Adrenal gland (tissue), 12 donors: ENCODE results near the gene CALD1. TPM values are rescaled to one million over a fixed set of nuclear protein-coding genes. Genes with fewer than 3 reads are reported as not detected.
"Not testable (repeated sequence)": the region's sequence is repeated elsewhere in the genome, so short reads cannot be mapped to it uniquely, and the experiment has no call there.

Experiments
- DNase-seq, 7 donors: peaks; one replicate each; pipeline ENCODE4 v3.0.0-alpha.2; 2019 to 2020
- H3K27ac ChIP-seq, 5 donors: fragments of 200-600 bp; sonication (generic) in 4 of 5; 1 replicate in 3 of 5; 2 replicates in 2 of 5; pipeline versions ENCODE4 v1.5.1 to v1.8.0; 2016 to 2020; ENCODE audit warnings: mild to moderate bottlenecking in 1 of 5
- H3K27me3 ChIP-seq: fragments of 200-600 bp; 2 replicates; pipeline ENCODE4 v1.8.0; 2021
- H3K36me3 ChIP-seq, 2 donors: fragments of 200-600 bp; replicated peaks in 1 of 2; 1 replicate in 1 of 2; 2 replicates in 1 of 2; pipeline versions ENCODE4 v1.5.1 to v1.8.0; 2018 to 2022
- H3K4me1 ChIP-seq, 2 donors: fragments of 200-600 bp; replicated peaks in 1 of 2; 1 replicate in 1 of 2; 2 replicates in 1 of 2; pipeline versions ENCODE4 v1.5.1 to v1.8.0; 2018 to 2021
- H3K4me3 ChIP-seq, 4 donors: fragments of 200-600 bp; sonication (generic) in 3 of 4; one replicate each; pipeline ENCODE4 v1.5.1; 2016 to 2018
- H3K9me3 ChIP-seq, 3 donors: fragments of 200-600 bp; sonication (generic) in 1 of 3; replicated peaks in 1 of 3; 1 replicate in 2 of 3; 2 replicates in 1 of 3; pipeline versions ENCODE4 v1.5.1 to v1.8.0; 2016 to 2021
- POLR2A ChIP-seq, 2 donors: fragments of 450-650 bp; IDR thresholded peaks; one replicate each; pipeline ENCODE4 v1.6.1; 2017; ENCODE audit warnings: antibody characterized with exemption in 2 of 2, mild to moderate bottlenecking in 2 of 2, moderate library complexity in 1 of 2
- WGBS, 4 donors: extraction: QIAGEN DNeasy Blood & Tissue Kit in 2 of 4; methylation state at CpG; one replicate each; pipeline versions ENCODE4 v1.1.5 to v1.1.7; 2013 to 2017; 5-methylcytosine and 5-hydroxymethylcytosine counted together
- intact Hi-C, 2 donors: fragments of 100-400 bp; cut with DNase I; formaldehyde crosslinking; loops; one replicate each; pipeline versions ENCODE4 v1.14.1 to v1.15.0; 2022 to 2023
- polyA plus RNA-seq, 3 donors: library from polyadenylated mRNA; stranded (reverse); fragments of 200-250 nt in 2 of 3; fragments of 350-450 nt in 1 of 3; fragmentation: Illumina TruSeq in 1 of 3; extraction: RNeasy Lipid Tissue Mini Kit (QIAGEN cat#74804) in 1 of 3; gene quantifications; one replicate each; pipeline ENCODE4 v1.2.3, GENCODE V29; 2013 to 2014
- total RNA-seq, 9 donors: library from RNA; depleted of rRNA in 4 of 9; stranded (reverse); fragments of >200 nt in 4 of 9; fragments of 120-200 nt in 1 of 9; fragmentation: NEBNext Ultra II Directional in 1 of 9; extraction: Animal tissue kit (Norgen Biotek cat#: 25700) in 1 of 9; gene quantifications; one replicate each; pipeline versions ENCODE4 v1.1.0 to v1.2.4, GENCODE V29; 2013 to 2023
- TF ChIP-seq, protein P1 (sequence below), 6 experiments: fragments of 450-650 bp in 4 of 6; fragments of 200-600 bp in 2 of 6; sonication (generic) in 1 of 6; IDR thresholded peaks; 1 replicate in 5 of 6; 2 replicates in 1 of 6; pipeline versions ENCODE4 v1.5.1 to v1.8.0; 2016 to 2021; ENCODE audit warnings: antibody characterized with exemption in 6 of 6, mild to moderate bottlenecking in 2 of 6, moderate library complexity in 1 of 6
- donor health status: healthy with polysubstance abuse.
- donor health status: Bipolar disorder and iron deficiency.
- donor health status: DM: yes; HTN: yes; CAD: no.
- donor health status: DM: no; HTN: no; CAD: no.
- donor health status: DM: no; HTN: no; CAD: no.
- donor health status: DM: yes; HTN: yes; CAD: no.

CALD1 gene
- total and polyA plus RNA-seq, 12 donors = 67.5 to 258 (median 199) TPM

- no peak overlapping the region for H3K4me3 ChIP-seq
- no peak for TF ChIP-seq POLR2A (IDR thresholded peaks at IDR 0.05)
- TF ChIP-seq, protein P1, sequence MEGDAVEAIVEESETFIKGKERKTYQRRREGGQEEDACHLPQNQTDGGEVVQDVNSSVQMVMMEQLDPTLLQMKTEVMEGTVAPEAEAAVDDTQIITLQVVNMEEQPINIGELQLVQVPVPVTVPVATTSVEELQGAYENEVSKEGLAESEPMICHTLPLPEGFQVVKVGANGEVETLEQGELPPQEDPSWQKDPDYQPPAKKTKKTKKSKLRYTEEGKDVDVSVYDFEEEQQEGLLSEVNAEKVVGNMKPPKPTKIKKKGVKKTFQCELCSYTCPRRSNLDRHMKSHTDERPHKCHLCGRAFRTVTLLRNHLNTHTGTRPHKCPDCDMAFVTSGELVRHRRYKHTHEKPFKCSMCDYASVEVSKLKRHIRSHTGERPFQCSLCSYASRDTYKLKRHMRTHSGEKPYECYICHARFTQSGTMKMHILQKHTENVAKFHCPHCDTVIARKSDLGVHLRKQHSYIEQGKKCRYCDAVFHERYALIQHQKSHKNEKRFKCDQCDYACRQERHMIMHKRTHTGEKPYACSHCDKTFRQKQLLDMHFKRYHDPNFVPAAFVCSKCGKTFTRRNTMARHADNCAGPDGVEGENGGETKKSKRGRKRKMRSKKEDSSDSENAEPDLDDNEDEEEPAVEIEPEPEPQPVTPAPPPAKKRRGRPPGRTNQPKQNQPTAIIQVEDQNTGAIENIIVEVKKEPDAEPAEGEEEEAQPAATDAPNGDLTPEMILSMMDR (IDR thresholded peaks at IDR 0.05) = no peak
- intact Hi-C loops = no loop called here
- H3K9me3 ChIP-seq = no peaks in the 10 kb centered on the region
- H3K27ac ChIP-seq = no peak overlapping the region
- H3K4me1 ChIP-seq = no peaks in the 10 kb centered on the region
- H3K36me3 ChIP-seq = peaks cover 0 to 55% of the 10 kb centered on the region in 2 donors
- no peak for DNase-seq
- H3K27me3 ChIP-seq = no peaks in the 10 kb centered on the region
These were observed 182.9 kb downstream of the CALD1 start for GRCh38 chr7:134962270-134962780.

DNA sequence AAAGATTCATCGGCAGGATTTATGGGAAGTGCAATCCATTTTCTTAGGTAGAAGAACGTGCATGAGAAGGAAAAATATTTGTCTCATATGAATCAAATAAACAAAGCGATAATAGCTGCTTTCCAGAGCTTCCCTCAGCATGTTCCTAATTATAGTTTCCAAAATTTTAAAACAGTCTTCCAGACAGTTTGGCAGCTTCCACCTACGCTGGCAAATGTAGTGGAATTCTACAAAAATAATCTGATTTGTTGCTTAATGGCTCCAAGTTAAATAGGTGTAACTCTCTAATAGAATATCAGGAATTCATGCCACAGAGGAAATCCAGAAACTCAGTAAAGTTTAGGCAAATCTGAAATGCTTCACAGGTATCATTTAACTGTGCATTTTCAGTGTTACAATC lies 183.6 kb downstream of the CALD1 start:
- intact Hi-C loops = no loop called here
- Histone ChIP-seq H3K27me3 (no peaks in the 10 kb centered on the region), H3K36me3 (peaks cover 0 to 55% of the 10 kb centered on the region in 2 donors), H3K9me3 (no peaks in the 10 kb centered on the region), H3K4me3 (no peak overlapping the region), H3K27ac (no peak overlapping the region), H3K4me1 (no peaks in the 10 kb centered on the region)
- WGBS, 4 donors = 65 to 84% (median 71%) methylated on average over 4 of the region's 4 CpGs
- DNase-seq = no peak
- TF ChIP-seq, protein P1 (IDR thresholded peaks at IDR 0.05) = no peak
- no peak for TF ChIP-seq POLR2A (IDR thresholded peaks at IDR 0.05)

- no peak overlapping the region for H3K4me3 ChIP-seq
- DNase-seq = no peak
- intact Hi-C loops = no loop called here
- H3K27me3 ChIP-seq = no peaks in the 10 kb centered on the region
- 84 to 92% (median 86%) methylated on average over 3 of the region's 3 CpGs for WGBS, 4 donors
- H3K9me3 ChIP-seq = no peaks in the 10 kb centered on the region
- TF ChIP-seq, protein P1 (IDR thresholded peaks at IDR 0.05) = no peak
- TF ChIP-seq POLR2A (IDR thresholded peaks at IDR 0.05) = no peak
- peaks cover 0 to 31% of the 10 kb centered on the region in 2 donors for H3K36me3 ChIP-seq
- H3K27ac ChIP-seq = no peak overlapping the region
- no peaks in the 10 kb centered on the region for H3K4me1 ChIP-seq
These were observed 187.3 kb downstream of the CALD1 start for GRCh38 chr7:134966691-134967090.

DNA sequence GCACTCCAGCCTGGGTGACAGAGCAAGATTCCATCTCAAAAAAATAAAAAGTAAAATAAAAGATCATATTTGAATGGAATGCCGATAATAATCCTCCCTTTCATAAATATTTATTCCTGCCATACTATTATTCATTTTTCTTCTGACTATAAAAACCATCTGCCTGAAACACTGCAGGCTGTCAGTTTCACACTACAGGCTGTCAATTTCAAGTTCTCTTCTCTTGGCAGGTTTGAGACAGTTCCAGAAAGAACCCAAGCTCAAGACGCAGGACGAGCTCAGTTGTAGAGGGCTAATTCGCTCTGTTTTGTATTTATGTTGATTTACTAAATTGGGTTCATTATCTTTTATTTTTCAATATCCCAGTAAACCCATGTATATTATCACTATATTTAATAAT lies 188.7 kb downstream of the CALD1 start:
- Histone ChIP-seq H3K36me3 (peaks cover 0 to 31% of the 10 kb centered on the region in 2 donors), H3K27ac (no peak overlapping the region), H3K9me3 (no peaks in the 10 kb centered on the region), H3K4me1 (no peaks in the 10 kb centered on the region), H3K27me3 (no peaks in the 10 kb centered on the region), H3K4me3 (no peak overlapping the region)
- WGBS, 4 donors = 91 to 94% (median 94%) methylated on average over 4 of the region's 4 CpGs
- no peak for DNase-seq
- TF ChIP-seq POLR2A (IDR thresholded peaks at IDR 0.05) = no peak
- TF ChIP-seq, protein P1 (IDR thresholded peaks at IDR 0.05) = no peak
- intact Hi-C loops = no loop called here

DNA sequence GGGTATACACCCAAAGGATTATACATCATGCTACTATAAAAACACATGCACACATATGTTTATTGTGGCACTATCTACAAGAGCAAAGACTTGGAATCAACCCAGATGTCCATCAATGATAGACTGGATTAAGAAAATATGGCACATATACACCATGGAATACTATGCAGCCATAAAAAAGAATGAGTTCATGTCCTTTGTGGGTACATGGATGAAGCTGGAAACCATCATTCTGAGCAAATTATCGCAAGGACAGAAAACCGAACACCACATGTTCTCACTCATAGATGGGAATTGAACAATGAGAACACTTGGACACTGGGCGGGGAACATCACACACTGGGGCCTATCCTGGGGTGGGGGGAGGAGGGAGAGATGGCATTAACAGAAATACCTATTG lies 202.2 kb downstream of the CALD1 start:
- not testable (repeated sequence) for H3K27me3 ChIP-seq, H3K36me3 ChIP-seq, DNase-seq, H3K9me3 ChIP-seq, H3K4me3 ChIP-seq, H3K4me1 ChIP-seq, H3K27ac ChIP-seq
- intact Hi-C loops = loop anchor here in 1 of 2 donors (10.0 kb wide), 1 partner anchor 183 kb away; no protein-coding TSS in a partner anchor
- WGBS, 4 donors = 92 to 98% (median 97%) methylated on average over 3 of the region's 3 CpGs
